HCT116 (cell line): ENCODE results near the gene KDM5A. TPM values are rescaled to one million over a fixed set of nuclear protein-coding genes. Genes with fewer than 3 reads are reported as not detected.

Experiments used
- ATAC-seq: fragments of 200-7000 bp; cut with Tn5 transposase; 2 replicates; pipeline ENCODE4 v1.9.1; 2020; ENCODE audit warnings: mild to moderate bottlenecking, moderate library complexity
- BruUV-seq: library from RNA; stranded (reverse); fragments of 400-500 nt; replicated peaks from 2 replicates; lab custom pipeline; 2021; lab: Mats Ljungman, UMichigan
- CTCF ChIA-PET: fragments of 300-600 bp; sonication (Branson Sonifier 250); formaldehyde crosslinking; loops from one replicate; lab custom pipeline; 2021; ENCODE audit warnings: antibody characterized with exemption; lab: Charles Lee
- POLR2A ChIA-PET: fragments of 300-600, 350-600 bp; sonication (Branson Sonifier 250); formaldehyde crosslinking; loops from one replicate; lab custom pipeline; 2021; ENCODE audit warnings: antibody characterized with exemption; lab: Charles Lee
- RAD21 ChIA-PET, 2 experiments: fragments of 300-600 bp; sonication (Branson Sonifier 250); formaldehyde crosslinking; loops; one replicate each; lab custom pipeline; 2023; ENCODE audit warnings: low total read pairs in 2 of 2; ENCODE audit not compliant: uncharacterized antibody in 2 of 2, unreplicated experiment in 2 of 2, low non-redundant PET in 1 of 2; lab: Charles Lee
- DNase-seq: peaks from one replicate; pipeline ENCODE4 v3.0.0-alpha.2; 2010; ENCODE audit warnings: low read depth, low spot score
- H2AFZ ChIP-seq: fragments of 200-600 bp; shearing (Covaris generic), sonication (generic); 2 replicates; pipeline ENCODE4 v1.6.1; 2017; ENCODE audit warnings: low read depth, mixed run types, mixed read lengths, antibody characterized with exemption, low read length; ENCODE audit not compliant: poor library complexity, severe bottlenecking
- H3K27ac ChIP-seq: 2 replicates; pipeline ENCODE4 v1.5.1; 2012; ENCODE audit warnings: low read depth, low read length
- H3K27me3 ChIP-seq: fragments of 200-600 bp; sonication (generic); 2 replicates; pipeline ENCODE4 v1.6.1; 2016; ENCODE audit warnings: mixed run types, low read length, mixed read lengths; ENCODE audit not compliant: insufficient read depth
- H3K36me3 ChIP-seq, 2 experiments: fragments of 200-500 bp in 1 of 2; fragments of 200-600 bp in 1 of 2; sonication (Bioruptor generic) in 1 of 2; sonication (generic) in 1 of 2; 2 replicates each; pipeline versions ENCODE4 v1.5.1 to v1.6.1; 2014 to 2016; ENCODE audit warnings: low read length in 2 of 2, inconsistent platforms in 1 of 2, mixed read lengths in 1 of 2, mixed run types in 1 of 2; ENCODE audit not compliant: insufficient read depth in 2 of 2, control insufficient read depth in 1 of 2
- H3K4me1 ChIP-seq, 2 experiments: fragments of 200-600 bp in 1 of 2; sonication (generic) in 1 of 2; 2 replicates each; pipeline versions ENCODE4 v1.5.1 to v1.6.1; 2012 to 2017; ENCODE audit warnings: low read length in 2 of 2, inconsistent platforms in 1 of 2, mild to moderate bottlenecking in 1 of 2, mixed read lengths in 1 of 2, mixed run types in 1 of 2, moderate library complexity in 1 of 2; ENCODE audit not compliant: insufficient read depth in 2 of 2, control insufficient read depth in 1 of 2
- H3K4me2 ChIP-seq: fragments of 200-600 bp; sonication (generic); 2 replicates; pipeline ENCODE4 v1.6.1; 2017; ENCODE audit warnings: mixed run types, low read length, mixed read lengths
- H3K4me3 ChIP-seq, 2 experiments: fragments of 200-600 bp in 1 of 2; sonication (generic) in 1 of 2; replicated peaks in 1 of 2; 2 replicates each; pipeline ENCODE4 v1.5.1; 2011 to 2016; ENCODE audit warnings: low read length in 2 of 2, control low read depth in 1 of 2, low read depth in 1 of 2, mild to moderate bottlenecking in 1 of 2, mixed read lengths in 1 of 2, mixed run types in 1 of 2
- H3K79me2 ChIP-seq: fragments of 200-600 bp; sonication (generic); 2 replicates; pipeline ENCODE4 v1.6.1; 2017; ENCODE audit warnings: mild to moderate bottlenecking, mixed run types, low read length, moderate library complexity, mixed read lengths; ENCODE audit not compliant: insufficient read depth
- H3K9ac ChIP-seq: fragments of 200-600 bp; sonication (generic); 2 replicates; pipeline ENCODE4 v1.6.1; 2016; ENCODE audit warnings: low read length, mixed read lengths
- H3K9me2 ChIP-seq: fragments of 200-600 bp; sonication (generic), shearing (Covaris generic); 2 replicates; pipeline ENCODE4 v1.6.1; 2017; ENCODE audit warnings: mixed run types, mild to moderate bottlenecking, moderate library complexity; ENCODE audit not compliant: insufficient read depth
- H3K9me3 ChIP-seq, 2 experiments: fragments of 200-500 bp in 1 of 2; fragments of 200-600 bp in 1 of 2; sonication (Bioruptor generic) in 1 of 2; sonication (generic) in 1 of 2; 2 replicates each; pipeline ENCODE4 v1.6.1; 2014 to 2017; ENCODE audit warnings: low read length in 2 of 2, mixed read lengths in 2 of 2, inconsistent platforms in 1 of 2, low read depth in 1 of 2, mild to moderate bottlenecking in 1 of 2, mixed run types in 1 of 2, moderate library complexity in 1 of 2; ENCODE audit not compliant: control insufficient read depth in 1 of 2, insufficient read depth in 1 of 2
- H4K20me1 ChIP-seq: fragments of 200-600 bp; sonication (generic), shearing (Covaris generic); 2 replicates; pipeline ENCODE4 v1.6.1; 2017; ENCODE audit warnings: mixed run types, mild to moderate bottlenecking, moderate library complexity; ENCODE audit not compliant: insufficient read depth
- ATF3 ChIP-seq: IDR thresholded peaks from 2 replicates; pipeline ENCODE4 v1.6.1; 2012
- CEBPB ChIP-seq: IDR thresholded peaks from 2 replicates; pipeline ENCODE4 v1.6.1; 2012; ENCODE audit warnings: low read depth
- CTCF ChIP-seq, 3 experiments: fragments of 200-600 bp in 1 of 3; sonication (generic) in 1 of 3; IDR thresholded peaks in 2 of 3; conservative IDR thresholded peaks in 1 of 3; 2 replicates each; pipeline ENCODE4 v1.5.1; 2012 to 2017; ENCODE audit warnings: low read depth in 2 of 3, low read length in 2 of 3, antibody characterized with exemption in 1 of 3, borderline replicate concordance in 1 of 3, control low read depth in 1 of 3, mild to moderate bottlenecking in 1 of 3, mixed read lengths in 1 of 3, mixed run types in 1 of 3, moderate library complexity in 1 of 3; ENCODE audit not compliant: insufficient read depth in 1 of 3
- EGR1 ChIP-seq: IDR thresholded peaks from 2 replicates; pipeline ENCODE4 v1.6.1; 2012; ENCODE audit warnings: low read depth
- ELF1 ChIP-seq: IDR thresholded peaks from 2 replicates; pipeline ENCODE4 v1.6.1; 2012; ENCODE audit warnings: low read depth, borderline replicate concordance
- EZH2 ChIP-seq: fragments of 200-600 bp; sonication (generic); IDR thresholded peaks from 2 replicates; pipeline ENCODE4 v1.6.1; 2017; ENCODE audit warnings: antibody characterized with exemption, mixed run types
- EZH2phosphoT487 ChIP-seq: fragments of 200-600 bp; IDR thresholded peaks from 2 replicates; pipeline ENCODE4 v1.6.1; 2018; ENCODE audit warnings: antibody characterized with exemption, borderline replicate concordance
- FOSL1 ChIP-seq: IDR thresholded peaks from 2 replicates; pipeline ENCODE4 v1.6.1; 2012; ENCODE audit warnings: low read depth
- JUND ChIP-seq: IDR thresholded peaks from 2 replicates; pipeline ENCODE4 v1.6.1; 2012
- RAD21 ChIP-seq: IDR thresholded peaks from 2 replicates; pipeline ENCODE4 v1.6.1; 2012; ENCODE audit warnings: low read depth, mild to moderate bottlenecking
- REST ChIP-seq: IDR thresholded peaks from 2 replicates; pipeline ENCODE4 v1.6.1; 2012; ENCODE audit warnings: low read depth
- SIN3A ChIP-seq: IDR thresholded peaks from 2 replicates; pipeline ENCODE4 v1.6.1; 2012; ENCODE audit warnings: low read depth
- SP1 ChIP-seq: IDR thresholded peaks from 2 replicates; pipeline ENCODE4 v1.6.1; 2012; ENCODE audit warnings: low read depth
- SRF ChIP-seq: IDR thresholded peaks from 2 replicates; pipeline ENCODE4 v1.6.1; 2012; ENCODE audit warnings: low read depth
- YY1 ChIP-seq: IDR thresholded peaks from 2 replicates; pipeline ENCODE4 v1.6.1; 2011; ENCODE audit warnings: low read length, low read depth, moderate library complexity, mild to moderate bottlenecking; ENCODE audit not compliant: insufficient replicate concordance; ENCODE audit errors: extremely low read depth
- ZBTB33 ChIP-seq: IDR thresholded peaks from 2 replicates; pipeline ENCODE4 v1.6.1; 2011; ENCODE audit warnings: mild to moderate bottlenecking, low read length, moderate library complexity; ENCODE audit not compliant: insufficient replicate concordance; ENCODE audit errors: extremely low read depth
- ZFX ChIP-seq: fragments of 450-650 bp; IDR thresholded peaks from 2 replicates; pipeline ENCODE4 v1.6.1; 2017
- ZNF274 ChIP-seq: fragments of 200-500 bp; sonication (Bioruptor generic); IDR thresholded peaks from 2 replicates; pipeline ENCODE4 v1.6.1; 2014; ENCODE audit warnings: mild to moderate bottlenecking, low read depth, low read length, inconsistent platforms
- intact Hi-C: fragments of 100-400 bp; cut with micrococcal nuclease; formaldehyde crosslinking; loops from 2 replicates; pipeline ENCODE4 v1.10.0; 2022
- total RNA-seq: library from RNA; stranded (reverse); gene quantifications from one replicate; pipeline ENCODE4 v1.2.1, GENCODE V29; 2021; ENCODE audit not compliant: unreplicated experiment

Gene KDM5A
- total RNA-seq, 1 experiment from 2014 or later = 49.0 TPM

GRCh38 chr12:304805-305204 lies 84.3 kb downstream of the KDM5A start:
- BruUV-seq = no TSS peak
- H3K9me3 ChIP-seq = no peaks in the 10 kb centered on the region
- no peak overlapping the region for H2AFZ ChIP-seq
- TF ChIP-seq EZH2 = no peak
- TF ChIP-seq JUND = no peak
- no peak for TF ChIP-seq CTCF (IDR thresholded peaks at IDR 0.05 in 2 of 3, conservative IDR thresholded peaks at IDR 0.05 in 1 of 3; ENCODE audit: borderline replicate concordance in 1 of 3, insufficient read depth in 1 of 3, low read depth in 2 of 3, low read length in 2 of 3)
- TF ChIP-seq FOSL1 = no peak
- no peak for TF ChIP-seq YY1
- no peak for TF ChIP-seq ZBTB33
- no peak for TF ChIP-seq ZNF274
- TF ChIP-seq SP1 = no peak
- no peak for TF ChIP-seq ZFX
- TF ChIP-seq SRF = no peak
- TF ChIP-seq REST = no peak
- no peak for TF ChIP-seq EGR1
- TF ChIP-seq ELF1 = no peak
- TF ChIP-seq RAD21 = no peak
- no peak for TF ChIP-seq EZH2phosphoT487
- no peak for TF ChIP-seq CEBPB
- TF ChIP-seq SIN3A = no peak
- no peak for TF ChIP-seq ATF3
- H4K20me1 ChIP-seq = no peaks in the 10 kb centered on the region
- ATAC-seq (no peak), DNase-seq (no peak)
- ChIA-PET CTCF (no interaction called here), POLR2A (no interaction called here), RAD21 (no interaction called here)
- H3K27me3 ChIP-seq = no peaks in the 10 kb centered on the region
- H3K79me2 ChIP-seq = peaks cover 13% of the 10 kb centered on the region
- intact Hi-C loops = no loop called here
- H3K4me3 ChIP-seq = no peak overlapping the region
- H3K9ac ChIP-seq = no peak overlapping the region
- H3K27ac ChIP-seq = no peak overlapping the region
- no peaks in the 10 kb centered on the region for H3K9me2 ChIP-seq
- no peaks in the 10 kb centered on the region for H3K4me1 ChIP-seq
- peaks cover 17 to 21% of the 10 kb centered on the region in 2 experiments for H3K36me3 ChIP-seq
- no peak overlapping the region for H3K4me2 ChIP-seq
